Stimulated activated CD4-positive, alpha-beta T cell treated with anti-CD3 and anti-CD28 coated beads, TNF-alpha, amount 100 ng/mL, for 4 hours (primary cell): ENCODE data around the gene LCTL.

Source experiments
- DNase-seq, 3 experiments: peaks; one replicate each; pipeline ENCODE4 v3.0.0-alpha.2; 2020; ENCODE audit warnings: low read depth in 3 of 3

The LCTL gene

GRCh38 chr15:66565741-66566144, at the start of gene LCTL:
Gene LCTL (minus strand): TSS chr15:66565998. CDS start chr15:66565365, 633 bp downstream.
- no peak for DNase-seq

GRCh38 chr15:66614951-66615760, 49.4 kb upstream of the LCTL start:
- no peak for DNase-seq

GRCh38 chr15:66614456-66614855, 48.7 kb upstream of the LCTL start:
- DNase-seq = no peak

- no peak for DNase-seq
Observed at GRCh38 chr15:66613743-66614142, 47.9 kb upstream of the LCTL start.

- DNase-seq = no peak
Observed at GRCh38 chr15:66611257-66612053, 45.7 kb upstream of the LCTL start.

GRCh38 chr15:66609876-66610275, 44.1 kb upstream of the LCTL start:
- DNase-seq = no peak

GRCh38 chr15:66608881-66609280, 43.1 kb upstream of the LCTL start:
- DNase-seq = no peak

- no peak for DNase-seq
Observed at GRCh38 chr15:66608159-66608558, 42.4 kb upstream of the LCTL start.

GRCh38 chr15:66603301-66604179, 37.7 kb upstream of the LCTL start:
- peak; percentile 32 to 44 (median 37) for DNase-seq

GRCh38 chr15:66601521-66601920, 35.7 kb upstream of the LCTL start:
- DNase-seq = no peak

GRCh38 chr15:66600240-66600627, 34.4 kb upstream of the LCTL start:
- no peak for DNase-seq

- DNase-seq = no peak
Observed at GRCh38 chr15:66599536-66600239, 33.9 kb upstream of the LCTL start.

- DNase-seq = no peak
Observed at GRCh38 chr15:66598095-66598815, 32.5 kb upstream of the LCTL start.

- DNase-seq = no peak
Observed at GRCh38 chr15:66595931-66596545, 30.2 kb upstream of the LCTL start.

GRCh38 chr15:66595332-66595731, 29.5 kb upstream of the LCTL start:
- no peak for DNase-seq

- DNase-seq = no peak
Observed at GRCh38 chr15:66594836-66595235, 29.0 kb upstream of the LCTL start.

- DNase-seq = no peak
Observed at GRCh38 chr15:66594344-66594743, 28.5 kb upstream of the LCTL start.

GRCh38 chr15:66593219-66593780, 27.5 kb upstream of the LCTL start:
- DNase-seq = no peak

GRCh38 chr15:66592505-66593218, 26.9 kb upstream of the LCTL start:
- DNase-seq = no peak
